Caco-2 (cell line): ENCODE measurements around the gene STK16. TPM values are rescaled to one million over a fixed set of nuclear protein-coding genes. Genes with fewer than 3 reads are reported as not detected.

Source experiments
- BruUV-seq: library from RNA; stranded (reverse); fragments of 400-500 nt; replicated peaks from 2 replicates; lab custom pipeline; 2021; lab: Mats Ljungman, UMichigan
- CTCF ChIA-PET: fragments of 300-600 bp; sonication (Branson Sonifier 250); formaldehyde crosslinking; loops from one replicate; lab custom pipeline; 2022; ENCODE audit warnings: antibody characterized with exemption; lab: Charles Lee
- POLR2A ChIA-PET: fragments of 300-600 bp; sonication (Branson Sonifier 250); formaldehyde crosslinking; loops from one replicate; lab custom pipeline; 2022; ENCODE audit warnings: antibody characterized with exemption; lab: Charles Lee
- DNase-seq, 2 experiments: peaks; one replicate each; pipeline versions ENCODE4 v3.0.0 to v3.0.0-alpha.2; 2020 to 2022
- H3K27me3 ChIP-seq: replicated peaks from 2 replicates; pipeline ENCODE4 v1.6.0; 2011; ENCODE audit warnings: low read length; ENCODE audit not compliant: control insufficient read depth, insufficient read depth
- H3K36me3 ChIP-seq: 2 replicates; pipeline ENCODE4 v1.5.1; 2011; ENCODE audit warnings: low read length; ENCODE audit not compliant: control insufficient read depth, insufficient read depth
- H3K4me1 ChIP-seq: fragments of 250-450 bp; sonication (Bioruptor Pico); 2 replicates; pipeline ENCODE4 v1.5.1; 2020; ENCODE audit warnings: mild to moderate bottlenecking
- H3K4me3 ChIP-seq: 2 replicates; pipeline ENCODE4 v1.5.1; 2011; ENCODE audit warnings: low read depth, mild to moderate bottlenecking, control low read depth, low read length
- H3K9me3 ChIP-seq: fragments of 250-450 bp; sonication (Bioruptor Pico); 2 replicates; pipeline ENCODE4 v1.5.1; 2020; ENCODE audit warnings: mild to moderate bottlenecking, moderate library complexity
- H3K27ac Mint-ChIP-seq: one replicate; pipeline ENCODE4 v1.8.0; 2022; ENCODE audit warnings: mixed read lengths; ENCODE audit not compliant: unreplicated experiment
- H3K27me3 Mint-ChIP-seq: one replicate; pipeline ENCODE4 v1.8.0; 2022; ENCODE audit warnings: mixed read lengths; ENCODE audit not compliant: insufficient read depth, unreplicated experiment
- H3K36me3 Mint-ChIP-seq: one replicate; pipeline ENCODE4 v1.8.0; 2022; ENCODE audit warnings: mild to moderate bottlenecking, mixed read lengths; ENCODE audit not compliant: insufficient read depth, unreplicated experiment
- H3K4me1 Mint-ChIP-seq: one replicate; pipeline ENCODE4 v1.8.0; 2022; ENCODE audit warnings: low read depth, mixed read lengths; ENCODE audit not compliant: unreplicated experiment
- H3K4me3 Mint-ChIP-seq: one replicate; pipeline ENCODE4 v1.8.0; 2022; ENCODE audit warnings: mild to moderate bottlenecking, moderate library complexity, mixed read lengths; ENCODE audit not compliant: unreplicated experiment
- H3K9me3 Mint-ChIP-seq: one replicate; pipeline ENCODE4 v1.8.0; 2022; ENCODE audit warnings: mixed read lengths; ENCODE audit not compliant: unreplicated experiment
- CTCF ChIP-seq, 2 experiments: fragments of 200-600 bp in 1 of 2; IDR thresholded peaks; 1 replicate in 1 of 2; 2 replicates in 1 of 2; pipeline versions ENCODE4 v1.5.1 to v1.8.0; 2011 to 2022; ENCODE audit warnings: antibody characterized with exemption in 1 of 2, control low read depth in 1 of 2, inconsistent platforms in 1 of 2, low read depth in 1 of 2, low read length in 1 of 2, mild to moderate bottlenecking in 1 of 2, moderate library complexity in 1 of 2; ENCODE audit not compliant: insufficient read depth in 1 of 2, severe bottlenecking in 1 of 2, unreplicated experiment in 1 of 2
- intact Hi-C: fragments of 100-400 bp; cut with micrococcal nuclease; formaldehyde crosslinking; loops from one replicate; pipeline ENCODE4 v1.10.0; 2022; ENCODE audit not compliant: unreplicated experiment
- total RNA-seq: library from RNA; stranded (reverse); gene quantifications from 2 replicates; pipeline ENCODE4 v1.2.3, GENCODE V29; 2022

STK16 gene
- total RNA-seq, 1 experiment from 2014 or later, result 26.6 TPM

- BruUV-seq, result no TSS peak
- Histone ChIP-seq H3K27me3 (no peaks in the 10 kb centered on the region), H3K4me1 (peaks cover 7% of the 10 kb centered on the region), H3K9me3 (no peaks in the 10 kb centered on the region), H3K36me3 (no peaks in the 10 kb centered on the region), H3K4me3 (no peak overlapping the region)
- Mint-ChIP-seq H3K36me3 (peaks cover 4% of the 10 kb centered on the region), H3K4me1 (peaks cover 5% of the 10 kb centered on the region), H3K27me3 (no peaks in the 10 kb centered on the region), H3K9me3 (no peaks in the 10 kb centered on the region), H3K27ac (no peak overlapping the region), H3K4me3 (no peak overlapping the region)
- intact Hi-C loops, result no loop called here
- no peak for DNase-seq
- ChIA-PET CTCF (interaction anchor here (0.7 kb wide), 1 partner anchor 9 kb away, joined by 10 read pairs; no protein-coding TSS in a partner anchor), POLR2A (no interaction called here)
- no peak for TF ChIP-seq CTCF (IDR thresholded peaks at IDR 0.05; ENCODE audit: insufficient read depth in 1 of 2, low read depth in 1 of 2, low read length in 1 of 2, severe bottlenecking in 1 of 2, unreplicated experiment in 1 of 2)
These were observed 23.0 kb downstream of the STK16 start for GRCh38 chr2:219268294-219268693.

- no TSS peak for BruUV-seq
- H3K9me3 Mint-ChIP-seq, result no peaks in the 10 kb centered on the region
- Histone ChIP-seq H3K4me1 (peaks cover 15% of the 10 kb centered on the region), H3K9me3 (no peaks in the 10 kb centered on the region), H3K36me3 (no peaks in the 10 kb centered on the region), H3K4me3 (no peak overlapping the region), H3K27me3 (no peaks in the 10 kb centered on the region)
- H3K4me1 Mint-ChIP-seq, result peaks cover 5% of the 10 kb centered on the region
- H3K4me3 Mint-ChIP-seq, result no peak overlapping the region
- peaks cover 4% of the 10 kb centered on the region for H3K36me3 Mint-ChIP-seq
- no peak for DNase-seq
- TF ChIP-seq CTCF (IDR thresholded peaks at IDR 0.05; ENCODE audit: insufficient read depth in 1 of 2, low read depth in 1 of 2, low read length in 1 of 2, severe bottlenecking in 1 of 2, unreplicated experiment in 1 of 2), result no peak
- no peak overlapping the region for H3K27ac Mint-ChIP-seq
- intact Hi-C loops, result no loop called here
- POLR2A ChIA-PET, result no interaction called here
- H3K27me3 Mint-ChIP-seq, result no peaks in the 10 kb centered on the region
- CTCF ChIA-PET, result no interaction called here
These were observed 24.2 kb downstream of the STK16 start for GRCh38 chr2:219269362-219270054.

- no peaks in the 10 kb centered on the region for H3K9me3 ChIP-seq
- ChIA-PET CTCF (no interaction called here), POLR2A (no interaction called here)
- no peaks in the 10 kb centered on the region for H3K36me3 ChIP-seq
- DNase-seq, result no peak
- no TSS peak for BruUV-seq
- H3K4me3 ChIP-seq, result no peak overlapping the region
- Mint-ChIP-seq H3K9me3 (no peaks in the 10 kb centered on the region), H3K4me1 (peaks cover 5% of the 10 kb centered on the region), H3K27me3 (no peaks in the 10 kb centered on the region), H3K27ac (no peak overlapping the region), H3K4me3 (no peak overlapping the region), H3K36me3 (peaks cover 4% of the 10 kb centered on the region)
- TF ChIP-seq CTCF (IDR thresholded peaks at IDR 0.05; ENCODE audit: insufficient read depth in 1 of 2, low read depth in 1 of 2, low read length in 1 of 2, severe bottlenecking in 1 of 2, unreplicated experiment in 1 of 2), result no peak
- intact Hi-C loops, result no loop called here
- peaks cover 20% of the 10 kb centered on the region for H3K4me1 ChIP-seq
- no peaks in the 10 kb centered on the region for H3K27me3 ChIP-seq
These were observed 24.7 kb downstream of the STK16 start for GRCh38 chr2:219270055-219270372.
